Neural cell (in vitro differentiated cells): ENCODE data around the gene SLC22A23. TPM values are rescaled to one million over a fixed set of nuclear protein-coding genes. Genes with fewer than 3 reads are reported as not detected.

ENCODE experiments used
- H2AFZ ChIP-seq: fragments of 200-600, 300-800 bp; sonication (generic), shearing (Covaris generic); 2 replicates; pipeline ENCODE4 v1.6.0; 2014; ENCODE audit warnings: low read depth, mild to moderate bottlenecking, antibody characterized with exemption, low read length, moderate library complexity
- H3F3A ChIP-seq: fragments of 200-600 bp; shearing (Covaris generic); 2 replicates; pipeline ENCODE4 v1.6.1; 2016; ENCODE audit warnings: mild to moderate bottlenecking, moderate library complexity, mixed read lengths, antibody characterized with exemption, low read length; ENCODE audit not compliant: insufficient read depth, poor library complexity, severe bottlenecking
- H3K27ac ChIP-seq: fragments of 200-600, 300-800 bp; sonication (generic), shearing (Covaris generic); 2 replicates; pipeline ENCODE4 v1.5.1; 2014; ENCODE audit warnings: mild to moderate bottlenecking, low read length, moderate library complexity
- H3K27me3 ChIP-seq: fragments of 300-800, 200-600 bp; sonication (generic), shearing (Covaris generic); 2 replicates; pipeline ENCODE4 v1.6.0; 2014; ENCODE audit warnings: mild to moderate bottlenecking, low read depth, low read length, moderate library complexity; ENCODE audit not compliant: insufficient read depth
- H3K36me3 ChIP-seq: fragments of 300-800, 200-600 bp; sonication (generic), shearing (Covaris generic); 2 replicates; pipeline ENCODE4 v1.5.1; 2014; ENCODE audit warnings: mild to moderate bottlenecking, antibody characterized with exemption, low read length, moderate library complexity; ENCODE audit not compliant: insufficient read depth
- H3K4me2 ChIP-seq: fragments of 300-800, 200-600 bp; sonication (generic), shearing (Covaris generic); 2 replicates; pipeline ENCODE4 v1.6.0; 2014; ENCODE audit warnings: mild to moderate bottlenecking, low read length
- H3K4me3 ChIP-seq: fragments of 300-800, 200-600 bp; sonication (generic), shearing (Covaris generic); 2 replicates; pipeline ENCODE4 v1.5.1; 2014; ENCODE audit warnings: mild to moderate bottlenecking, low read length, moderate library complexity
- H3K79me2 ChIP-seq: fragments of 200-600 bp; shearing (Covaris generic); replicated peaks from 2 replicates; pipeline ENCODE4 v1.6.0; 2014; ENCODE audit warnings: mild to moderate bottlenecking, low read length, moderate library complexity; ENCODE audit not compliant: insufficient read depth
- H3K9ac ChIP-seq: fragments of 300-800, 200-600 bp; sonication (generic), shearing (Covaris generic); 2 replicates; pipeline ENCODE4 v1.6.1; 2016; ENCODE audit warnings: mild to moderate bottlenecking, low read length, mixed read lengths
- H3K9me2 ChIP-seq: fragments of 200-600 bp; shearing (Covaris generic); 2 replicates; pipeline ENCODE4 v1.6.1; 2016; ENCODE audit warnings: mild to moderate bottlenecking, low read length, mixed read lengths; ENCODE audit not compliant: insufficient read depth
- H3K9me3 ChIP-seq: fragments of 200-600, 300-800 bp; sonication (generic), shearing (Covaris generic); 2 replicates; pipeline ENCODE4 v1.6.1; 2016; ENCODE audit warnings: mild to moderate bottlenecking, mixed run types, low read length, moderate library complexity, mixed read lengths
- H4K20me1 ChIP-seq: fragments of 200-600 bp; shearing (Covaris generic); 2 replicates; pipeline ENCODE4 v1.6.1; 2016; ENCODE audit warnings: mild to moderate bottlenecking, mixed run types; ENCODE audit not compliant: insufficient read depth
- EP300 ChIP-seq: fragments of 450-650 bp; conservative IDR thresholded peaks from 2 replicates; pipeline ENCODE4 v1.6.1; 2014; ENCODE audit warnings: antibody characterized with exemption, mild to moderate bottlenecking, moderate library complexity; ENCODE audit not compliant: poor library complexity, severe bottlenecking
- EZH2 ChIP-seq: fragments of 200-600, 300-800 bp; shearing (Covaris generic), sonication (generic); IDR thresholded peaks from 2 replicates; pipeline ENCODE4 v1.6.1; 2014; ENCODE audit warnings: antibody characterized with exemption, low read length, borderline replicate concordance, mild to moderate bottlenecking; ENCODE audit not compliant: insufficient read depth, poor library complexity, severe bottlenecking
- POLR2AphosphoS5 ChIP-seq: IDR thresholded peaks from 2 replicates; pipeline ENCODE4 v1.6.1; 2012
- RAD21 ChIP-seq: fragments of 450-650 bp; conservative IDR thresholded peaks from 2 replicates; pipeline ENCODE4 v1.6.1; 2014; ENCODE audit warnings: antibody characterized with exemption, mild to moderate bottlenecking, moderate library complexity
- SMC3 ChIP-seq: fragments of 450-650 bp; conservative IDR thresholded peaks from 2 replicates; pipeline ENCODE4 v1.6.1; 2014; ENCODE audit warnings: antibody characterized with exemption, mild to moderate bottlenecking, moderate library complexity; ENCODE audit not compliant: poor library complexity
- TAF1 ChIP-seq: IDR thresholded peaks from 2 replicates; pipeline ENCODE4 v1.6.1; 2012; ENCODE audit warnings: low read depth
- polyA plus RNA-seq: library from polyadenylated mRNA; depleted of rRNA; stranded (reverse); fragments of >200 nt; gene quantifications from 2 replicates; pipeline ENCODE4 v1.2.3, GENCODE V29; 2014
- TF ChIP-seq, protein P1 (sequence below): fragments of 450-650 bp; IDR thresholded peaks from 2 replicates; pipeline ENCODE4 v1.5.1; 2014; ENCODE audit warnings: antibody characterized with exemption, mild to moderate bottlenecking, moderate library complexity; ENCODE audit not compliant: poor library complexity, severe bottlenecking
- TF ChIP-seq, protein P2 (sequence below): IDR thresholded peaks from 2 replicates; pipeline ENCODE4 v1.6.1; 2012; ENCODE audit warnings: borderline replicate concordance

Gene SLC22A23
- polyA plus RNA-seq, 1 donor from 2014 or later = 8.8 TPM

DNA sequence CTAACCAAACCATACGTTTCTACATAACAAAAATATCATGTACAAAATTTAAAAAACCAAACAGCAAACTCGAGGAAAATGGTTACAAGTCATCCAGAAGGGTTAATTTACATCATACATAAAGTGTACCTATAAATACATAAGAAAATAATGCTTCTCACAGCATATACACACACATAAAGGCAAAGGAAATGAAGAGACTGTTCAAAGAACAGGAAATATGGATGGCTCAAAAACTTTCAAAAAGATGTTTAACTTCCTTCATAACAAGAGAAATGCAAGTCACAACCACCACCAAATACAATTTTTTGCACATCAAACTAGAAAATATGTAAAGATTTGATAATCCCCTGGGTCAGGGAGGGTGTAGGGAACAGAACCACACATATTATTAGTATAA, 7.5 kb downstream of the SLC22A23 start:
- Histone ChIP-seq H3K27ac (no peak overlapping the region), H3K4me2 (no peak overlapping the region), H3K4me3 (no peak overlapping the region), H3K9ac (no peak overlapping the region), H2AFZ (no peak overlapping the region), H3K79me2 (peaks cover 46% of the 10 kb centered on the region), H3K9me3 (no peaks in the 10 kb centered on the region), H4K20me1 (no peaks in the 10 kb centered on the region), H3K36me3 (no peaks in the 10 kb centered on the region), H3K9me2 (no peaks in the 10 kb centered on the region), H3F3A (no peaks in the 10 kb centered on the region), H3K27me3 (no peaks in the 10 kb centered on the region)
- TF ChIP-seq SMC3 = no peak
- no peak for TF ChIP-seq RAD21
- no peak for TF ChIP-seq EP300
- TF ChIP-seq, protein P1, sequence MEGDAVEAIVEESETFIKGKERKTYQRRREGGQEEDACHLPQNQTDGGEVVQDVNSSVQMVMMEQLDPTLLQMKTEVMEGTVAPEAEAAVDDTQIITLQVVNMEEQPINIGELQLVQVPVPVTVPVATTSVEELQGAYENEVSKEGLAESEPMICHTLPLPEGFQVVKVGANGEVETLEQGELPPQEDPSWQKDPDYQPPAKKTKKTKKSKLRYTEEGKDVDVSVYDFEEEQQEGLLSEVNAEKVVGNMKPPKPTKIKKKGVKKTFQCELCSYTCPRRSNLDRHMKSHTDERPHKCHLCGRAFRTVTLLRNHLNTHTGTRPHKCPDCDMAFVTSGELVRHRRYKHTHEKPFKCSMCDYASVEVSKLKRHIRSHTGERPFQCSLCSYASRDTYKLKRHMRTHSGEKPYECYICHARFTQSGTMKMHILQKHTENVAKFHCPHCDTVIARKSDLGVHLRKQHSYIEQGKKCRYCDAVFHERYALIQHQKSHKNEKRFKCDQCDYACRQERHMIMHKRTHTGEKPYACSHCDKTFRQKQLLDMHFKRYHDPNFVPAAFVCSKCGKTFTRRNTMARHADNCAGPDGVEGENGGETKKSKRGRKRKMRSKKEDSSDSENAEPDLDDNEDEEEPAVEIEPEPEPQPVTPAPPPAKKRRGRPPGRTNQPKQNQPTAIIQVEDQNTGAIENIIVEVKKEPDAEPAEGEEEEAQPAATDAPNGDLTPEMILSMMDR = no peak
- no peak for TF ChIP-seq EZH2
- no peak for TF ChIP-seq POLR2AphosphoS5
- no peak for TF ChIP-seq TAF1
- TF ChIP-seq, protein P2, sequence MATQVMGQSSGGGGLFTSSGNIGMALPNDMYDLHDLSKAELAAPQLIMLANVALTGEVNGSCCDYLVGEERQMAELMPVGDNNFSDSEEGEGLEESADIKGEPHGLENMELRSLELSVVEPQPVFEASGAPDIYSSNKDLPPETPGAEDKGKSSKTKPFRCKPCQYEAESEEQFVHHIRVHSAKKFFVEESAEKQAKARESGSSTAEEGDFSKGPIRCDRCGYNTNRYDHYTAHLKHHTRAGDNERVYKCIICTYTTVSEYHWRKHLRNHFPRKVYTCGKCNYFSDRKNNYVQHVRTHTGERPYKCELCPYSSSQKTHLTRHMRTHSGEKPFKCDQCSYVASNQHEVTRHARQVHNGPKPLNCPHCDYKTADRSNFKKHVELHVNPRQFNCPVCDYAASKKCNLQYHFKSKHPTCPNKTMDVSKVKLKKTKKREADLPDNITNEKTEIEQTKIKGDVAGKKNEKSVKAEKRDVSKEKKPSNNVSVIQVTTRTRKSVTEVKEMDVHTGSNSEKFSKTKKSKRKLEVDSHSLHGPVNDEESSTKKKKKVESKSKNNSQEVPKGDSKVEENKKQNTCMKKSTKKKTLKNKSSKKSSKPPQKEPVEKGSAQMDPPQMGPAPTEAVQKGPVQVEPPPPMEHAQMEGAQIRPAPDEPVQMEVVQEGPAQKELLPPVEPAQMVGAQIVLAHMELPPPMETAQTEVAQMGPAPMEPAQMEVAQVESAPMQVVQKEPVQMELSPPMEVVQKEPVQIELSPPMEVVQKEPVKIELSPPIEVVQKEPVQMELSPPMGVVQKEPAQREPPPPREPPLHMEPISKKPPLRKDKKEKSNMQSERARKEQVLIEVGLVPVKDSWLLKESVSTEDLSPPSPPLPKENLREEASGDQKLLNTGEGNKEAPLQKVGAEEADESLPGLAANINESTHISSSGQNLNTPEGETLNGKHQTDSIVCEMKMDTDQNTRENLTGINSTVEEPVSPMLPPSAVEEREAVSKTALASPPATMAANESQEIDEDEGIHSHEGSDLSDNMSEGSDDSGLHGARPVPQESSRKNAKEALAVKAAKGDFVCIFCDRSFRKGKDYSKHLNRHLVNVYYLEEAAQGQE = no peak

- Histone ChIP-seq H3K9ac (no peak overlapping the region), H3K4me2 (no peak overlapping the region), H2AFZ (no peak overlapping the region), H3F3A (no peaks in the 10 kb centered on the region), H3K79me2 (peaks cover 23% of the 10 kb centered on the region), H4K20me1 (no peaks in the 10 kb centered on the region), H3K4me3 (no peak overlapping the region), H3K9me2 (no peaks in the 10 kb centered on the region), H3K27me3 (no peaks in the 10 kb centered on the region), H3K9me3 (no peaks in the 10 kb centered on the region), H3K27ac (no peak overlapping the region), H3K36me3 (no peaks in the 10 kb centered on the region)
- TF ChIP-seq TAF1 = no peak
- TF ChIP-seq POLR2AphosphoS5 = no peak
- TF ChIP-seq, protein P1 = no peak
- no peak for TF ChIP-seq EP300
These were observed 9.8 kb downstream of the SLC22A23 start for GRCh38 chr6:3447005-3447404.
